Activated B cell treated with CpG ODN at 0.5 μM for 24 hours (primary cell): ENCODE measurements around the gene FBXO2. TPM values are rescaled to one million over a fixed set of nuclear protein-coding genes. Genes with fewer than 3 reads are reported as not detected.

ENCODE experiments used
- ATAC-seq: fragments of 200-7000 bp; cut with Tn5 transposase; one replicate; pipeline ENCODE4 v1.10.0; 2021; ENCODE audit warnings: low read depth, mild to moderate bottlenecking, moderate library complexity
- CTCF ChIA-PET: fragments of 350-600 bp; sonication (Branson Sonifier 250); formaldehyde crosslinking; loops from one replicate; lab custom pipeline; 2021; ENCODE audit warnings: antibody characterized with exemption; lab: Charles Lee
- POLR2A ChIA-PET: fragments of 350-600 bp; sonication (Branson Sonifier 250); formaldehyde crosslinking; loops from one replicate; lab custom pipeline; 2021; ENCODE audit warnings: antibody characterized with exemption; lab: Charles Lee
- DNase-seq: peaks from one replicate; pipeline ENCODE4 v3.0.0; 2022
- H3K27ac Mint-ChIP-seq: one replicate; pipeline ENCODE4 v1.8.0; 2020; ENCODE audit warnings: mixed read lengths
- H3K27me3 Mint-ChIP-seq: one replicate; pipeline ENCODE4 v1.8.0; 2021; ENCODE audit warnings: mixed read lengths
- H3K36me3 Mint-ChIP-seq: one replicate; pipeline ENCODE4 v1.8.0; 2021; ENCODE audit warnings: low read depth, mixed read lengths
- H3K4me1 Mint-ChIP-seq: one replicate; pipeline ENCODE4 v1.8.0; 2021; ENCODE audit warnings: mixed read lengths
- H3K4me3 Mint-ChIP-seq: one replicate; pipeline ENCODE4 v1.8.0; 2020; ENCODE audit warnings: mild to moderate bottlenecking, mixed read lengths
- H3K9me3 Mint-ChIP-seq: one replicate; pipeline ENCODE4 v1.8.0; 2020; ENCODE audit warnings: mixed read lengths
- intact Hi-C: fragments of 100-400 bp; cut with micrococcal nuclease; formaldehyde crosslinking; loops from one replicate; pipeline ENCODE4 v1.15.1; 2024
- total RNA-seq: library from RNA; stranded (reverse); gene quantifications from 2 replicates; pipeline ENCODE4 v1.2.3, GENCODE V29; 2022
- TF ChIP-seq, protein P1 (sequence below): fragments of 200-600 bp; IDR thresholded peaks from one replicate; pipeline ENCODE4 v1.8.0; 2022; ENCODE audit warnings: antibody characterized with exemption, mild to moderate bottlenecking

The FBXO2 gene
- total RNA-seq, 1 donor from 2014 or later: 4.2 TPM

DNA sequence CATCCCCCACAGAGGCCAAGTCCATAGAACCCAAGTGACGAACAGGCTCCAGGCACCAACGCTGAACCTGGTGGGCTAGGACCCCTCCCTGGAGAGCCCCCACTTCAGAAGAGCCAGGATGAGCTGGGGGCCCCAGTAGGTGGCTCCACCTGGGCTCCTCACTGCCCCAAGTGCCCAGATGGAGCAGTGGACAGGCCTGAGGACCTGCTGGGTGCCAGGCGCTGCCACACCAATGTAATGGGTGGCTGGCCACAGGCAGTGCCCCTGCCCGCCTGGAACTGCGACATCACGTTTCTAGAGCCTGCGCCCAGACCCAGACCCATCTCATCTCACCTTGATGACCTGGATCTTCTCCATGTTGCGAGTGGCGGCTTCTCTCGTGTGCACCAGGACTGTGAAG is 21.1 kb upstream of the FBXO2 start:
- H3K27me3 Mint-ChIP-seq: no peaks in the 10 kb centered on the region
- no peaks in the 10 kb centered on the region for H3K9me3 Mint-ChIP-seq
- CTCF ChIA-PET: interaction anchor here (2.0 kb wide), 1 partner anchor 11 kb away, joined by 6 read pairs; the partner anchor contains the start of gene FBXO6
- ATAC-seq (no peak), DNase-seq (no peak)
- H3K4me3 Mint-ChIP-seq: no peak overlapping the region
- TF ChIP-seq, protein P1, sequence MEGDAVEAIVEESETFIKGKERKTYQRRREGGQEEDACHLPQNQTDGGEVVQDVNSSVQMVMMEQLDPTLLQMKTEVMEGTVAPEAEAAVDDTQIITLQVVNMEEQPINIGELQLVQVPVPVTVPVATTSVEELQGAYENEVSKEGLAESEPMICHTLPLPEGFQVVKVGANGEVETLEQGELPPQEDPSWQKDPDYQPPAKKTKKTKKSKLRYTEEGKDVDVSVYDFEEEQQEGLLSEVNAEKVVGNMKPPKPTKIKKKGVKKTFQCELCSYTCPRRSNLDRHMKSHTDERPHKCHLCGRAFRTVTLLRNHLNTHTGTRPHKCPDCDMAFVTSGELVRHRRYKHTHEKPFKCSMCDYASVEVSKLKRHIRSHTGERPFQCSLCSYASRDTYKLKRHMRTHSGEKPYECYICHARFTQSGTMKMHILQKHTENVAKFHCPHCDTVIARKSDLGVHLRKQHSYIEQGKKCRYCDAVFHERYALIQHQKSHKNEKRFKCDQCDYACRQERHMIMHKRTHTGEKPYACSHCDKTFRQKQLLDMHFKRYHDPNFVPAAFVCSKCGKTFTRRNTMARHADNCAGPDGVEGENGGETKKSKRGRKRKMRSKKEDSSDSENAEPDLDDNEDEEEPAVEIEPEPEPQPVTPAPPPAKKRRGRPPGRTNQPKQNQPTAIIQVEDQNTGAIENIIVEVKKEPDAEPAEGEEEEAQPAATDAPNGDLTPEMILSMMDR: no peak
- H3K36me3 Mint-ChIP-seq: peaks cover 28% of the 10 kb centered on the region
- POLR2A ChIA-PET: interaction anchor here (1.3 kb wide), 1 partner anchor 11 kb away, joined by 5 read pairs; the partner anchor contains the start of gene FBXO6
- intact Hi-C loops: no loop called here
- no peak overlapping the region for H3K27ac Mint-ChIP-seq
- peaks cover 14% of the 10 kb centered on the region for H3K4me1 Mint-ChIP-seq

GRCh38 chr1:11674488-11674887 is 20.3 kb upstream of the FBXO2 start:
- H3K4me1 Mint-ChIP-seq: peaks cover 9% of the 10 kb centered on the region
- ChIA-PET POLR2A (interaction anchor here (1.3 to 1.7 kb wide), 2 partner anchors 10 kb away, joined by 4 to 5 read pairs; partner anchors contain the start of gene FBXO6), CTCF (interaction anchor here (2.0 kb wide), 1 partner anchor 10 kb away, joined by 6 read pairs; the partner anchor contains the start of gene FBXO6)
- H3K9me3 Mint-ChIP-seq: no peaks in the 10 kb centered on the region
- no peak for DNase-seq
- peaks cover 28% of the 10 kb centered on the region for H3K36me3 Mint-ChIP-seq
- no peaks in the 10 kb centered on the region for H3K27me3 Mint-ChIP-seq
- no peak for ATAC-seq
- TF ChIP-seq, protein P1: no peak
- H3K4me3 Mint-ChIP-seq: no peak overlapping the region
- intact Hi-C loops: no loop called here
- H3K27ac Mint-ChIP-seq: no peak overlapping the region

GRCh38 chr1:11673089-11673769 is 19.0 kb upstream of the FBXO2 start:
- no peaks in the 10 kb centered on the region for H3K27me3 Mint-ChIP-seq
- no peak for ATAC-seq
- no peak overlapping the region for H3K4me3 Mint-ChIP-seq
- H3K27ac Mint-ChIP-seq: no peak overlapping the region
- DNase-seq: no peak
- H3K9me3 Mint-ChIP-seq: no peaks in the 10 kb centered on the region
- peaks cover 29% of the 10 kb centered on the region for H3K36me3 Mint-ChIP-seq
- intact Hi-C loops: no loop called here
- peaks cover 5% of the 10 kb centered on the region for H3K4me1 Mint-ChIP-seq
- TF ChIP-seq, protein P1: no peak
- POLR2A ChIA-PET: interaction anchor here (0.6 to 1.7 kb wide), 2 partner anchors 9 to 107 kb away, joined by 4 to 5 read pairs; partner anchors contain the start of gene FBXO6
- CTCF ChIA-PET: no interaction called here

GRCh38 chr1:11671544-11672286 is 17.5 kb upstream of the FBXO2 start:
- ChIA-PET POLR2A (interaction anchor here (0.6 kb wide), 1 partner anchor 372 kb away, joined by 4 read pairs; no protein-coding TSS in a partner anchor), CTCF (no interaction called here)
- H3K27me3 Mint-ChIP-seq: no peaks in the 10 kb centered on the region
- intact Hi-C loops: no loop called here
- H3K9me3 Mint-ChIP-seq: no peaks in the 10 kb centered on the region
- ATAC-seq (no peak), DNase-seq (no peak)
- H3K36me3 Mint-ChIP-seq: peaks cover 29% of the 10 kb centered on the region
- H3K4me1 Mint-ChIP-seq: peaks cover 5% of the 10 kb centered on the region
- TF ChIP-seq, protein P1: no peak
- no peak overlapping the region for H3K27ac Mint-ChIP-seq
- H3K4me3 Mint-ChIP-seq: no peak overlapping the region

DNA sequence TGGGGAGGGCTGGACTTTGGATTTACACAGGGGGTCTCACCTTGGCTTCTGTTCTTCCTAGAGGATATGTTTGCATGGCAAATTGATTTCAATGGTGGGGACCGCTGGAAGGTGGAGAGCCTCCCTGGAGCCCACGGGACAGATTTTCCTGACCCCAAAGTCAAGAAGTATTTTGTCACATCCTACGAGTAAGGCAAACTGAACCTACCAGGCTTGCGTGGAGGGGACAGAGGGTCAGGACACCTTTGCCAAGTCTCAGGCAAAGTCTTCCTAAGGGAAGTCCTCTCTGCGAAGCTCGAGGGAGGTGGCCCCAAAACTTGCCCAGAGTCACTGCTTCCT is 16.9 kb upstream of the FBXO2 start:
- intact Hi-C loops: no loop called here
- no peak for ATAC-seq
- H3K27me3 Mint-ChIP-seq: no peaks in the 10 kb centered on the region
- POLR2A ChIA-PET: no interaction called here
- no peak for DNase-seq
- CTCF ChIA-PET: no interaction called here
- no peaks in the 10 kb centered on the region for H3K9me3 Mint-ChIP-seq
- TF ChIP-seq, protein P1: no peak
- H3K4me3 Mint-ChIP-seq: no peak overlapping the region
- peaks cover 29% of the 10 kb centered on the region for H3K36me3 Mint-ChIP-seq
- peak overlapping the region; percentile 61 for H3K27ac Mint-ChIP-seq
- peaks cover 5% of the 10 kb centered on the region for H3K4me1 Mint-ChIP-seq
